ENCODE data around the gene SMIM20.

- no peak for TF ChIP-seq CTCF (IDR thresholded peaks at IDR 0.05; ENCODE audit: insufficient read depth, low read length, poor library complexity, severe bottlenecking)
- TF ChIP-seq EZH2phosphoT487 (conservative IDR thresholded peaks at IDR 0.05; ENCODE audit: low read length): no peak
Observed at GRCh38 chr4:25977397-25978170, 63.6 kb downstream of the SMIM20 start.

Data from SU-DHL-6 (cell line).